ENCODE results near the gene LRATD1.

LRATD1 gene

DNA sequence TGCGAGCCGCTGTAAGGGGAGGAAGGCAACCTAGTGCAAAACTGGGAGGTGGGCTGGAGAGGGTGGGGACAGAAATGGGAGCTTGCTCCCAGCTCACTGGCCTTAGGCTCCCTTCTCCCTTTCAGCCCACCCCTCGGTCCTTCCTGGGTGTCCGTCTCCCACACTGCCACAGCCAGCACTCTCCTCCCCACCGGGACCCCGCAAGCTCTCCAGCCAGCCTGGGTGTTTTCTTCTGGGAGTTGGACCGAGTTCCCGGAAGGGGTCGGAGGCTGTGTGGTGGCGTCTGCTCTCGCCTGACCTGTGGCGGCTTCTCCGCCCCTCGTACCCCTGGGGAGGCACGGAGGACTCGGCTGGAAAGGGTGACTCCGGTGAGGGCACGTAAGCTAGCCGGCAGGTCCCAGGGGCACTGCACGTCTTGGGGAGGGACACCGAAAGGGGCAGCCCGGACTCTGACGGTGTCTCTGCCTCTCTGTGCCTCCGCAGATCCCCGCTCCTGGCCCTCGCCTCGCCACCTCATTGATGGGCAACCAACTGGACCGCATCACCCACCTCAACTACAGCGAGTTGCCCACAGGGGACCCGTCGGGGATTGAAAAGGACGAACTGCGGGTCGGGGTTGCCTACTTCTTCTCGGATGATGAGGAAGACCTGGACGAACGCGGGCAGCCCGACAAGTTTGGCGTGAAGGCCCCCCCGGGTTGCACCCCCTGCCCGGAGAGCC is 1.1 kb downstream of the LRATD1 start:
- peak; percentile 11 for DNase-seq (ENCODE audit: low spot score)

DNA sequence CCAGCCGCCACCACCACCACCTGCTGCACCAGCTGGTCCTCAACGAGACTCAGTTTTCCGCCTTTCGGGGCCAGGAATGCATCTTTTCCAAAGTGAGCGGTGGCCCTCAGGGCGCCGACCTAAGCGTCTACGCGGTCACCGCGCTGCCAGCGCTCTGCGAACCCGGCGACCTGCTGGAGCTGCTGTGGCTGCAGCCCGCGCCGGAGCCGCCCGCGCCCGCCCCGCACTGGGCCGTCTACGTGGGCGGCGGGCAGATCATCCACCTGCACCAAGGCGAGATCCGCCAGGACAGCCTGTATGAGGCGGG is 1.6 kb downstream of the LRATD1 start:
- DNase-seq (ENCODE audit: low spot score) = no peak

DNA sequence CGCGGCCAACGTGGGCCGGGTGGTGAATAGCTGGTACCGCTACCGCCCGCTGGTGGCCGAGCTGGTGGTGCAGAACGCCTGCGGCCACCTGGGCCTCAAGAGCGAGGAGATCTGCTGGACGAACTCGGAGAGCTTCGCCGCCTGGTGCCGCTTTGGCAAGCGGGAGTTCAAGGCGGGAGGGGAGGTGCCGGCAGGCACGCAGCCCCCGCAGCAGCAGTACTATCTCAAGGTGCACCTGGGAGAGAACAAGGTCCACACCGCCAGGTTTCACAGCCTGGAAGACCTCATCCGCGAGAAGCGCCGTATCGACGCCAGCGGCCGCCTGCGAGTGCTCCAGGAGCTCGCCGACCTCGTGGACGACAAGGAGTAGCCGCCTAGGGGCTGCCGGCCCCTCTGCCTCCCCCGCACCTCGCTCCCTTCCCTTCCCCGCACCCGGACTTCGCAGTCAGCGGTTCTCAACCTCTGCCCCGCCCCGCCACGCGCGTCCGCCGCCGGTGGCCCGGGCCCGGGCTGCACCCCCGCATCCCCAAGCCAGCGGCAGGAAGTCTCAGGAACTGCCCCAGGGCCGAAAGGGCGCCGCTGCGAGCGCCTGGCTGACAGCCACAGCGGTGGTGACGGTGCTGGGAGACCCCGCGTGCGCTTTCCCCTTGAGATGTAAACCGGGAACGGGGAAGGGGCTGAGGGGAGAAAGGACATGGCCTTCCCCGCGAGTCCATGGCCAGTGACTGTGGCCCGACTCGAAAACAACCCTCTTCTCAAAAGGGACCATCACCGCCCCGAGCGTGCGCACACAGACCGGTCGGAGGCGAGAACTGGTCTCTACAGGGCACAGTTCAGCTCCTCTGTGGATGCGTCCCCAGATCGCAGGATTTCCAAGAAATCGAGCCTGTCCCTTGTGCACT is 2.2 kb downstream of the LRATD1 start:
- DNase-seq (ENCODE audit: low spot score) = peak; percentile 89

DNA sequence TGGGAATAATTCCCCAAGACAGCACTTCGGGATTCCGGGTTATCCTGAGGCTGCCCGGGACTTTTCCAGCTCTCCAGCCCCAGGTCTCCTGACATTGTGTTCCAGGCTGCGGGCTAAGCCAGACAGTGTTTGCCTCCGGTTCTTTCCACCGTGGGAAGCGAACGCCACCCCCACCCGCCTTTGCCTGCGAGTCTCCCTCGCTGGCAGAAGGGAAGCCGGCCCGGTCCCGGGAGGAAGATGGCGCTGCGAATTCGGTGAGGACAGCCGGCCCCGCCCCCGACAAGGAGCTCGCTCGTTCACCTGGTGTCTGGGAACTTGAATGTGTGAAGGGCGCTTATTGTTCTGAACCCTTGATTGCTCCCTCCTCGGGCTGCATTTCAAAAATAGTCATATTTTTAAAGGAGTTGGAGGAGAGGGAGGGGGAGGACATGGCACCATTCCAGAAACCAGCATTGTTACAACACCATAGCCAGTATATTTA is 2.9 kb downstream of the LRATD1 start:
- DNase-seq (ENCODE audit: low spot score) = peak; percentile 73

DNA sequence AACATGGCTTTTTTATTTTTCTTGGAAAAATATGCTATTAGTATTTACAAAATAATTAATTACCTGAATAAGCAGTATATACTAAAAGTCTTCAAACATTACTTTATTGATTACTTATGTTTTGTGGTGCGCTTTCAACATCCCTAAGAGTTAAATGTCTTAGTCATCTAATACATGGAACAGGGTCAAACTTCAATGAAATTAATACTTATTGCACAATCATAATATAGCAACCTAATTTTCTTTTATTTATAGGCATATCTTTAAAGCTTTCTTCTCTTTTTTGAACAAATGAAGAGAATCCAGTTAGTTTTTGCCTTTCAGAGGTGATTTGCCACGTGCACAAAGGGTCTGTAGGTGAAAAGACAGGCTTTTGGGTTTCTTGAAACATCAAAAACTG is 6.0 kb downstream of the LRATD1 start:
- no peak for DNase-seq (ENCODE audit: low spot score)

DNA sequence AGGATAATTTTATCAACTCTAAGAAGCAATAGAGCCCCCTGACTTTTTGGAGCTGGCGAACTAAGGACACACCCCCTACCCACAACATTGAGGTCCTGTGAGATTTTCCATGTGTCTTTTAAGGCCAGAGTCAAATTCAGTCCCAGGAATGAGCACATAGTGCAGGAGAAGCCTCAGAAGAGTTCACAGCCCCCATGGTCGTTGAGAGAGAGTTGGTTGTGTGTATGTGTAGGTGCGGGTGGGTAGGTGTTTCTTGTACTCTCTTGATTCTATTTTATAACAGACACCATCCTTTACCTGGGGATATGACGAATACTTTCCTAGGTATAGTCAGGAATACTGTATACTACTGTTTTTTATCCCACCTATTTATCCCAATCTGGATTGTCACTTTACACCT is 8.6 kb downstream of the LRATD1 start:
- no peak for DNase-seq (ENCODE audit: low spot score)

DNA sequence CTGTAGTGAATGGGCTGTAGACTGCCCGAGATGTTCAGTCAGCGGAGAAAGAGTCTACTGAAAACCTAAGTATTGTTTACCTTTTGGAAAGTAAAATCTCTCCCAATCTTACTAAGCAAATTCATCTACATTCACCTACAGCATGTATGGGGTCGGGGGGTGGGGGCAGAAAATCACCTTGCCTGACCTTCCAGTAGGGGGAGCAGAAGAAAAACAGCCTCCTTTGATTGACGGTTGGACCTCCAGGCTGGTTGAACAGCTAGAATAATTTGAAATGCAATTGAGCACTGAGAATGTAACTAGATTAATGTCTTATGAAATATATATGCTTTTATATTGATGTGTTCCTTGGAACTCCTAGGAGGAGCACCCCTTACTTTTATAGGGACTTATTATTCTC is 10.0 kb downstream of the LRATD1 start:
- no peak for DNase-seq (ENCODE audit: low spot score)

DNA sequence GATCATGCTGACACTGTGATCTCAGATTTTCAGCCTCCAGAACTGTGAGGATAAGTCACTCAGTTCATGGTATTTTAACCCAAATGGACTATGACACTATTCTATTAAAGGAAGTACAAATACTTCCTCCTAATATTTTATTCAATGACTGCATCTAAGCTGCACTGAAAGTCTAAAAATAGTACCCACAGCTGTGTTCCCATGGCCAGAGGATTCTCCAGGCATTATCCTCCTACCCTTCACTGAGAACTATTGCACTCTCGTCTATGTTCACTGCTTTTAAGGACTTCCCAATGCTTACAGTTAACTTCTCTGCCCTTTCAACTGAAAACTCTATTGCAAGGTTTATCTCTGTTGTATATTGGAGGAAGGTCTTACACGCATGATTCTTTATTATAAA is 15.2 kb downstream of the LRATD1 start:
- no peak for DNase-seq (ENCODE audit: low spot score)

DNA sequence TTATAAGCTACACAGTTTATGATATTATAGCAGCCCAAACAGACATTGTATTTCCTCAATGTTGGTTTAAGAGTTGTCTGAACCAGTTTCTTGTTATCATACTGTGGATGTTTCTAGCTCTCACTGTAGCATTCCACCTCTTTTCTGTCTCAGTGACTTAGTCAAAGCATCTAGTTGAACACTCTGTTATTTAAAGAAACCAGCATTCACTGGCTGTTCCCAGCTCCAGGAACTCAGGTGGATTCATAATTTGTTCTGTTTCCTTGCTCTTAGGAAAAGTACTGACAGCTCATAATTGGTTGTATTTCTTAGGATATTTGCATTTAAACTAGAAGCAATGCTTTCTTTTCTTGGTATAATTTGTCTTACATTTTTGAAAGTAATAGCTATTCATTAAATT is 17.5 kb downstream of the LRATD1 start:
- no peak for DNase-seq (ENCODE audit: low spot score)

DNA sequence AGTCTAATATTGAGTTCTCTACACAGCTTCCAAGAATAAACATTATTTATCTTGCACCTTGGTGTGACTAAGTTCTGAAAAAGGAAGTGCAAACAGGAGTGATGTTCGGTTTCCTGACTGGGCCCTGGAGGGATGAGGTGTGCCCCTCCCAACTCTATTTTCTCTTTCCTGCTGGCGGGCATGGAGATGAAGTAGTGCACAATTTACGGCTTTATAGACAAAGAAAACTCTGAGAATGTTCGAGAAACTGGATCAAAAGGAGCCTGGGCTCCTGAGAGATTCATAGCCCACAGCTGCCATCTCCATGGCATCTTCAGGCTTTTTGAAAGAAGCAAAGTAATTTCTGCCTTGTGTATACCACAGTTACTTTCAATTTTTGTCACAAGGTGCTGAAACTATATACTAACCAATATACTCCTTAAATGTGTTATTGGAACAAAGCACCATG is 22.3 kb downstream of the LRATD1 start:
- DNase-seq (ENCODE audit: low spot score) = no peak

DNA sequence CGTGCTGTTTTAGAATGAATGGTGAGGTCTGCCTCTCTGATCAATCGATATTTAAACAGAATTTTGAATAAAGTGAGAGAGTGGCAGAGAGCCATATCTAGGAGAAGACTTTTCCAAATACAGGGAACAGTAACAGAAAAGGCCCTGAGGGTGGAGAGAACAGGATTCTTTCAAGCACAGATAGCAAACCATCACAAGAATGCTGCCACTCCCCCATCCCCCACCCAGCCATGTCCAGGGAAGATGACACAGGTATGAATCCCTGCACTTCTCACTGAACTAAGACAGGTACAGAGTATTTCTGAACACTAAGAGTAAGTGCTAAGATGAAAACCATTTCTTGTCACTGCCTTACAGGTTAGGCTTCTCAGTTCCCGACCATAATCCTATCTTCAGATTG is 23.6 kb downstream of the LRATD1 start:
- DNase-seq (ENCODE audit: low spot score) = no peak

DNA sequence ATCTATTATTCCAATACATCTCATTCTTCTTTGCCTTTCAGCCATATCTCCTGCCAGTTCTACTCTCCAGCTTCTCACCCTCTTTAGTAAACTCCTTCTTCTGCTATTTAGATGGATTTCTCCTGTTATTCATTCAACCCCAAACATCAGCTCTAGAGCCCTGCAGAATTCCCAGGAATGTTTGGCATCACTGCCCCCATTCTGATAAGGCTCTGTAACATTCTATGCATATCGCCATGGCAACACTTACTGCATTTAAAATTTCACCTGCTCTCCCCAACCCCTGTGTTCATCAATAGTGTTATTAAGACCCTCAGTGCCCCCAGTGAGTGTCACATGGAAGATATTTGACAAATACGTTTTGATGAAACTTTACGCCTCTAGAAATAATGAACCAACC is 28.6 kb downstream of the LRATD1 start:
- no peak for DNase-seq (ENCODE audit: low spot score)

DNA sequence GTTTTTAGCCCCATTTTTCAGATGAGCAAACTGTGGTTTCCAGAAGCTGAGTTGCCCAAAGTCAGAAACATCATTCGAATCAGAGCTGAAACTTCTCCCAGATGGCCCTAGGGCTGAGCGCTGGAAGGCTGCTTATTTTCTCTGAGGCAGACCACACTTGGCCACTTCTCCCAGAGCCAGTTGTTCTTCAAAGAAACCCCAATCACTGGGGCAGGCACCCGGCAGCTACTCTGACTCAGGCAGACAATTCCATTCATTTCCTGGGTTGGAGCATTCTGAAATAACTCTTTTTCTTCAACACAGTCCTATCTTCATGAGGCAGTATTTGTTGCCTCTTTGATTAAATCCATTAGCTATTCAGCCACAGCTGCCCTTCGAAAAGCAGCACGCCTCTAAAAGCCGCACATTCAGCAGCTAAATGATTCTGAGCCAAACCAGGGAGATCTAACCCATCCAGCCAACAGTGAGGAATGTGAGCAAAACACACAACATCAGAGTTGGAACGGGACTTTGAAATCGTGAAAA is 40.9 kb downstream of the LRATD1 start:
- DNase-seq (ENCODE audit: low spot score) = no peak

DNA sequence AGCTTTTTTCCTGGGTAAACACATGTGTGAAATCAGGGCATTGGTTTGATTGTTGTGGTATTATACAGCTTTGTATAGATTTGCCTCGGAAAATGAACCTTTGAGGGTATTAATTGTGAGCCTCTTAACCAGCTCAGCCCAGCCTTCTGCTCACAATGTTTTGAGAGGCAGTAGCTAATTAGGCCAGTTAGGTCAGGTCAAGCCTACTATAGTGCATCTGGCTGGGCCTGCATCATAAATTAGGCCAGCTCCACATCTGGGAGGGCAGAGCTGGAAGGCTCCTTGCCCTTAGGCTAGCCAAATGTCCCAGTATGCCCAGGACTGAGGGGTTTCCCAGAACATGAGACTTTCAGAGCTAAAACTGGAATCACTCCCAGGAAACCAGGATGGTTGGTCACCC is 43.0 kb downstream of the LRATD1 start:
- DNase-seq (ENCODE audit: low spot score) = no peak

DNA sequence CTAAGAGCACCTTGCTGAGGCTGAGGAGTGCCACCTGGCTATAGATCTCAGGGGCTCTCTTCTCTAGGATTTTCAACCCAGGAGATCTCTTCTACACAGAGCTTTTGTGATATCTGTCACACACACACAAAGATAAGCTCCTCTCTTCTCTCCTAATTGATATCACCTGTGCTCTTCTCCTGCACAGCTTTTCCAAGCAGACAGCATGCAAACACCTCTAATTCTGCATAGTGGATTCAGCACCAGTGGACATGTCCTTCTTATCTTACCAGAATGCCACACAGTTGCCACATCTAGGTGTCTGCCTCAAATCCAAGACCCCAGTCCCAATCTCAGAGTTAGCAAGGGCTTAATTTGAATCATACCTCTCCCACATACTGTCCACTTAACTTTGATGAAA is 43.9 kb downstream of the LRATD1 start:
- DNase-seq (ENCODE audit: low spot score) = no peak

DNA sequence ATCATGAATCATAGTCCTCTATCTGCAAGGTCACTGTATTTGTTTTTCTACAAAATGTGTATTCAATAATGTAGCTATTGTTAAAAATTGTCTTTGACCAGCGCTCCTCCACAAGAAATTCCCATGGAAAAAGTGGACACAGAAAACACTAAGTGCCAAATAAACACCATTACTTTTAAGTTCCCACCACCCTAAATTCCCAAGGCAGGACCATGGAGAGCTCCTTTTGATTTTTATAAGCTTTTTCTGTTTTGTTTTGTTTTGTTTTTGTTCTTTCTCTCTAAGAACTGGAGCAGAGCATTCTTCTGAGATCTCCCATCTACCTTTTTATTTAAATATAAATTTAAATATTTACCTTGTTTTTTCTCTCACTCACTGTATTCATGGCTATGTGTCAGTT is 44.5 kb downstream of the LRATD1 start:
- DNase-seq (ENCODE audit: low spot score) = peak; percentile 6

DNA sequence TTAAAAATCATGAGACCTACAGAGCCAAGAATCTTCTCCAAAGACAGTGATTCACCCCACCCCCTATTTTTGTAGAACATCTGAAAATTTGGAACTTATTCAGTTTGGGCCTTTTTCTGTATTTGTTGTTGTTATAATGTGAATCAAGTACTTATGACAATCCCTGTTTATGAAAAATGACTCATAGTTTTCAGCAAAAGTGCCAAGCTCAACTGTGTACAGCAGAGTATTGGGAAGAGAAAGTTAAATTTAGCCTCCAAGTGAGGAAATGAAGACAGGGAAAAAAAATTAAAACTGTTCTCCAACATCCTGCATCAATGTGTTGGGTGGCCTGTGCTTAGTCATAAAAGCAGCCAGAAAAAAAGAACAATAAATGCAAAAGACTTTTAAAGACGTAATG is 46.2 kb downstream of the LRATD1 start:
- DNase-seq (ENCODE audit: low spot score) = no peak

DNA sequence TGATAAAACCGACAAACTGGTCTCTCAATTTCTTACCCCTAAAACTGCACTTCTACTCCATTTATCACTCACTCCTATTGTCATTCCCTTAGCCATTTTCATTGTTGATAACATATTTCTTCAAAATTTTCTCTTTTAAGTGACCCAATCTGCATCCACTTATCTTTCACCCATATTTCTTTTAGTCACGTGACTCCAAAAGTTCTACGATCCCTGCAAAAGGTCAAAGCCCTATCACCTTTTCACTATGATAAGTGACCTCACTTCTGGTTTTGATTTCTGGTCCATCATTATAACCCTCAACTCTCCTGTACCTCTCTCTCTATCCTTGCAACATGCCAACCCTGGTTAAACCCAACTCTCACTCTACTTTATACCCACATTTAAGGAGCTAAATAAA is 49.1 kb downstream of the LRATD1 start:
- DNase-seq (ENCODE audit: low spot score) = no peak

Measured in kidney tubule cell (primary cell).